WTC11 (cell line): ENCODE measurements around the gene RNPS1. TPM values are rescaled to one million over a fixed set of nuclear protein-coding genes. Genes with fewer than 3 reads are reported as not detected.

Source experiments
- ATAC-seq: fragments of 200-7000 bp; cut with Tn5 transposase; 2 replicates; pipeline ENCODE4 v1.10.0; 2021; ENCODE audit warnings: mild to moderate bottlenecking, moderate library complexity
- CTCF ChIA-PET: fragments of 300-600 bp; sonication (Branson Sonifier 250); formaldehyde crosslinking; loops from one replicate; lab custom pipeline; 2021; ENCODE audit warnings: antibody characterized with exemption; lab: Charles Lee
- POLR2A ChIA-PET: fragments of 350-600 bp; sonication (Branson Sonifier 250); formaldehyde crosslinking; loops from one replicate; lab custom pipeline; 2021; ENCODE audit warnings: antibody characterized with exemption; lab: Charles Lee
- DNase-seq: peaks from one replicate; pipeline ENCODE4 v3.0.0; 2021; ENCODE audit warnings: low spot score
- H3K27ac Mint-ChIP-seq: 2 replicates; pipeline ENCODE4 v1.8.0; 2021; ENCODE audit warnings: mixed read lengths
- H3K27me3 Mint-ChIP-seq: 2 replicates; pipeline ENCODE4 v1.8.0; 2021; ENCODE audit warnings: low read depth, mild to moderate bottlenecking, moderate library complexity, mixed read lengths
- H3K36me3 Mint-ChIP-seq: 2 replicates; pipeline ENCODE4 v1.8.0; 2021; ENCODE audit warnings: mixed read lengths
- H3K4me1 Mint-ChIP-seq: 2 replicates; pipeline ENCODE4 v1.8.0; 2022; ENCODE audit warnings: mixed read lengths
- H3K4me3 Mint-ChIP-seq: 2 replicates; pipeline ENCODE4 v1.8.0; 2021; ENCODE audit warnings: mild to moderate bottlenecking, moderate library complexity, mixed read lengths
- H3K9me3 Mint-ChIP-seq: 2 replicates; pipeline ENCODE4 v1.8.0; 2021; ENCODE audit warnings: mixed read lengths
- CREB1 ChIP-seq: sonication (generic); formaldehyde crosslinking; IDR thresholded peaks from 2 replicates; pipeline ENCODE4 v1.8.0; 2023; ENCODE audit warnings: mild to moderate bottlenecking, missing genetic modification reagents
- E2F4 ChIP-seq: sonication (generic); formaldehyde crosslinking; IDR thresholded peaks from 2 replicates; pipeline ENCODE4 v1.8.1; 2022; ENCODE audit warnings: low read depth, mild to moderate bottlenecking, moderate library complexity, missing genetic modification reagents, borderline replicate concordance
- ELF4 ChIP-seq: sonication (generic); formaldehyde crosslinking; IDR thresholded peaks from 2 replicates; pipeline ENCODE4 v1.8.1; 2022; ENCODE audit warnings: low read depth, mild to moderate bottlenecking, moderate library complexity, missing genetic modification reagents
- ETV6 ChIP-seq: sonication (generic); formaldehyde crosslinking; IDR thresholded peaks from 2 replicates; pipeline ENCODE4 v1.8.1; 2022; ENCODE audit warnings: mild to moderate bottlenecking, missing genetic modification reagents
- FOXK1 ChIP-seq: sonication (generic); formaldehyde crosslinking; IDR thresholded peaks from 2 replicates; pipeline ENCODE4 v1.8.0; 2022; ENCODE audit warnings: mild to moderate bottlenecking, moderate library complexity, missing genetic modification reagents
- GABPB1 ChIP-seq: sonication (generic); formaldehyde crosslinking; IDR thresholded peaks from 2 replicates; pipeline ENCODE4 v1.8.1; 2023; ENCODE audit warnings: mild to moderate bottlenecking, missing genetic modification reagents
- GTF2I ChIP-seq: fragments of 250-450 bp; sonication (Bioruptor Pico); conservative IDR thresholded peaks from 2 replicates; pipeline ENCODE4 v1.4.0; 2021; ENCODE audit warnings: mild to moderate bottlenecking
- IRF1 ChIP-seq: sonication (generic); formaldehyde crosslinking; IDR thresholded peaks from 2 replicates; pipeline ENCODE4 v1.8.0; 2023; ENCODE audit warnings: missing genetic modification reagents
- IRF2 ChIP-seq: sonication (generic); formaldehyde crosslinking; IDR thresholded peaks from 2 replicates; pipeline ENCODE4 v1.8.0; 2022; ENCODE audit warnings: low read depth, missing genetic modification reagents, borderline replicate concordance
- KAT7 ChIP-seq: sonication (generic); formaldehyde crosslinking; IDR thresholded peaks from 2 replicates; pipeline ENCODE4 v1.8.1; 2023; ENCODE audit warnings: missing genetic modification reagents, mild to moderate bottlenecking, borderline replicate concordance
- OVOL2 ChIP-seq: fragments of 250-450 bp; sonication (Bioruptor Pico); IDR thresholded peaks from 2 replicates; pipeline ENCODE4 v1.9.0; 2021; ENCODE audit warnings: mild to moderate bottlenecking, borderline replicate concordance
- SOX15 ChIP-seq: fragments of 250-450 bp; sonication (Bioruptor Pico); IDR thresholded peaks from 2 replicates; pipeline ENCODE4 v1.9.0; 2021; ENCODE audit warnings: mild to moderate bottlenecking
- TP53 ChIP-seq: sonication (generic); formaldehyde crosslinking; IDR thresholded peaks from 2 replicates; pipeline ENCODE4 v1.8.1; 2023; ENCODE audit warnings: mild to moderate bottlenecking, missing genetic modification reagents
- USF1 ChIP-seq: sonication (generic); formaldehyde crosslinking; IDR thresholded peaks from 2 replicates; pipeline ENCODE4 v1.8.0; 2022; ENCODE audit warnings: mild to moderate bottlenecking, missing genetic modification reagents
- USF2 ChIP-seq: sonication (generic); formaldehyde crosslinking; IDR thresholded peaks from 2 replicates; pipeline ENCODE4 v1.8.1; 2023; ENCODE audit warnings: mild to moderate bottlenecking, missing genetic modification reagents, moderate library complexity
- ZBTB21 ChIP-seq: sonication (generic); formaldehyde crosslinking; IDR thresholded peaks from 2 replicates; pipeline ENCODE4 v1.8.1; 2023; ENCODE audit warnings: mild to moderate bottlenecking, missing genetic modification reagents, borderline replicate concordance
- ZMAT4 ChIP-seq: fragments of 250-450 bp; sonication (Bioruptor Pico); IDR thresholded peaks from 2 replicates; pipeline ENCODE4 v1.9.0; 2021; ENCODE audit warnings: mild to moderate bottlenecking
- ZNF263 ChIP-seq: sonication (generic); formaldehyde crosslinking; IDR thresholded peaks from 2 replicates; pipeline ENCODE4 v1.8.1; 2022; ENCODE audit warnings: low read depth, mild to moderate bottlenecking, moderate library complexity, missing genetic modification reagents
- ZNF281 ChIP-seq: sonication (generic); formaldehyde crosslinking; IDR thresholded peaks from 2 replicates; pipeline ENCODE4 v1.8.0; 2023; ENCODE audit warnings: mild to moderate bottlenecking, missing genetic modification reagents
- ZNF396 ChIP-seq: fragments of 250-450 bp; sonication (Bioruptor Pico); IDR thresholded peaks from 2 replicates; pipeline ENCODE4 v1.8.0; 2021; ENCODE audit warnings: mild to moderate bottlenecking, moderate library complexity, borderline replicate concordance
- ZNF425 ChIP-seq: fragments of 250-450 bp; sonication (Bioruptor Pico); conservative IDR thresholded peaks from 2 replicates; pipeline ENCODE4 v1.9.0; 2021; ENCODE audit warnings: mild to moderate bottlenecking
- ZNF512 ChIP-seq: sonication (generic); formaldehyde crosslinking; IDR thresholded peaks from 2 replicates; pipeline ENCODE4 v1.8.1; 2022; ENCODE audit warnings: missing genetic modification reagents, borderline replicate concordance
- total RNA-seq: library from RNA; stranded (reverse); gene quantifications from 3 replicates; pipeline ENCODE4 v1.2.3, GENCODE V29; 2021

Gene RNPS1
- total RNA-seq, 1 experiment from 2014 or later: 331 TPM

- no peak for TF ChIP-seq FOXK1
- TF ChIP-seq ZNF512 (CRISPR knock-in tag): no peak
Measured at GRCh38 chr16:2244301-2244700, 23.6 kb downstream of the RNPS1 start (continued).

GRCh38 chr16:2243781-2244180 lies 24.1 kb downstream of the RNPS1 start:
- DNase-seq: no peak
- Mint-ChIP-seq H3K36me3 (peaks cover 33% of the 10 kb centered on the region), H3K9me3 (no peaks in the 10 kb centered on the region), H3K4me1 (no peaks in the 10 kb centered on the region), H3K4me3 (no peak overlapping the region), H3K27me3 (no peaks in the 10 kb centered on the region; the same call in 1 of the 2 replicates), H3K27ac (no peak overlapping the region)
- ATAC-seq: no peak
- ChIA-PET POLR2A (no interaction called here), CTCF (interaction anchor here (1.5 to 3.6 kb wide), 2 partner anchors 8 to 258 kb away, joined by 6 to 15 read pairs; partner anchors contain the start of gene ECI1)
- TF ChIP-seq E2F4 (no peak), CREB1 (CRISPR knock-in tag) (no peak), TP53 (CRISPR knock-in tag) (no peak), IRF1 (CRISPR knock-in tag) (no peak), KAT7 (CRISPR knock-in tag) (no peak), ZNF396 (CRISPR knock-in tag) (no peak), ELF4 (CRISPR knock-in tag) (no peak), ZBTB21 (CRISPR knock-in tag) (no peak), ZMAT4 (no peak), FOXK1 (no peak), USF1 (CRISPR knock-in tag) (no peak), IRF2 (no peak)

- no peak overlapping the region for H3K4me3 Mint-ChIP-seq
- peaks cover 33% of the 10 kb centered on the region for H3K36me3 Mint-ChIP-seq
- no peaks in the 10 kb centered on the region for H3K4me1 Mint-ChIP-seq
- no peak overlapping the region for H3K27ac Mint-ChIP-seq
- ATAC-seq (peak; percentile 24), DNase-seq (peak; percentile 56)
- no peaks in the 10 kb centered on the region; the same call in 1 of the 2 replicates for H3K27me3 Mint-ChIP-seq
- no peaks in the 10 kb centered on the region for H3K9me3 Mint-ChIP-seq
- CTCF ChIA-PET: interaction anchor here (0.6 to 3.6 kb wide), 3 partner anchors 9 to 185 kb away, joined by 3 to 15 read pairs (median 4); partner anchors contain the start of gene ECI1
- POLR2A ChIA-PET: no interaction called here
- TF ChIP-seq SOX15 (CRISPR knock-in tag) (no peak), USF2 (CRISPR knock-in tag) (no peak), ETV6 (CRISPR knock-in tag) (no peak), OVOL2 (no peak), ZNF281 (no peak), ZNF263 (CRISPR knock-in tag) (no peak), GABPB1 (CRISPR knock-in tag) (no peak), E2F4 (no peak), TP53 (CRISPR knock-in tag) (no peak), GTF2I (CRISPR knock-in tag) (no peak), ZNF425 (CRISPR knock-in tag) (no peak)
Measured at GRCh38 chr16:2243031-2243528, 24.8 kb downstream of the RNPS1 start.
